IMR-90 (cell line): Measurements from ENCODE around the gene TBC1D22A.

Experiments
- BHLHE40 ChIP-seq: fragments of 150-350 bp; IDR thresholded peaks from 2 replicates; pipeline ENCODE4 v1.6.1; 2016; ENCODE audit warnings: mild to moderate bottlenecking, low read depth, low read length
- CEBPB ChIP-seq: IDR thresholded peaks from 2 replicates; pipeline ENCODE4 v1.6.1; 2012; ENCODE audit warnings: low read depth, low read length, improper control_type of control experiment
- CHD1 ChIP-seq: IDR thresholded peaks from 2 replicates; pipeline ENCODE4 v1.6.1; 2012; ENCODE audit warnings: low read depth, low read length, improper control_type of control experiment
- CTCF ChIP-seq: conservative IDR thresholded peaks from 2 replicates; pipeline ENCODE4 v1.5.1; 2012; ENCODE audit warnings: mild to moderate bottlenecking, low read depth, low read length, improper control_type of control experiment
- FOS ChIP-seq: fragments of 150-350 bp; IDR thresholded peaks from 2 replicates; pipeline ENCODE4 v1.6.1; 2016; ENCODE audit warnings: low read depth, low read length
- MAFK ChIP-seq: IDR thresholded peaks from 2 replicates; pipeline ENCODE4 v1.6.1; 2012; ENCODE audit warnings: low read depth, low read length, improper control_type of control experiment
- MXI1 ChIP-seq: IDR thresholded peaks from 2 replicates; pipeline ENCODE4 v1.6.1; 2012; ENCODE audit warnings: low read depth, mild to moderate bottlenecking, low read length, moderate library complexity, borderline replicate concordance
- POLR2A ChIP-seq: IDR thresholded peaks from 2 replicates; pipeline ENCODE4 v1.6.1; 2012; ENCODE audit warnings: mild to moderate bottlenecking, low read depth, low read length
- RAD21 ChIP-seq: IDR thresholded peaks from 2 replicates; pipeline ENCODE4 v1.6.1; 2012; ENCODE audit warnings: low read length, improper control_type of control experiment
- RCOR1 ChIP-seq: IDR thresholded peaks from 2 replicates; pipeline ENCODE4 v1.6.1; 2012; ENCODE audit warnings: mild to moderate bottlenecking, low read length, improper control_type of control experiment; ENCODE audit not compliant: insufficient replicate concordance
- RFX5 ChIP-seq: IDR thresholded peaks from 2 replicates; pipeline ENCODE4 v1.8.0; 2012; ENCODE audit warnings: low read depth, mild to moderate bottlenecking, low read length, moderate library complexity
- SMC3 ChIP-seq: fragments of 150-350 bp; IDR thresholded peaks from 2 replicates; pipeline ENCODE4 v1.6.1; 2016; ENCODE audit warnings: low read depth, mild to moderate bottlenecking, antibody characterized with exemption, low read length, moderate library complexity
- USF2 ChIP-seq: fragments of 150-350 bp; IDR thresholded peaks from 2 replicates; pipeline ENCODE4 v1.6.1; 2017; ENCODE audit warnings: mild to moderate bottlenecking, antibody characterized with exemption, low read length, low read depth
- TF ChIP-seq, protein P1 (sequence below): fragments of 150-350 bp; IDR thresholded peaks from 2 replicates; pipeline ENCODE4 v1.6.1; 2016; ENCODE audit warnings: low read depth, mild to moderate bottlenecking, low read length, moderate library complexity, borderline replicate concordance

DNA sequence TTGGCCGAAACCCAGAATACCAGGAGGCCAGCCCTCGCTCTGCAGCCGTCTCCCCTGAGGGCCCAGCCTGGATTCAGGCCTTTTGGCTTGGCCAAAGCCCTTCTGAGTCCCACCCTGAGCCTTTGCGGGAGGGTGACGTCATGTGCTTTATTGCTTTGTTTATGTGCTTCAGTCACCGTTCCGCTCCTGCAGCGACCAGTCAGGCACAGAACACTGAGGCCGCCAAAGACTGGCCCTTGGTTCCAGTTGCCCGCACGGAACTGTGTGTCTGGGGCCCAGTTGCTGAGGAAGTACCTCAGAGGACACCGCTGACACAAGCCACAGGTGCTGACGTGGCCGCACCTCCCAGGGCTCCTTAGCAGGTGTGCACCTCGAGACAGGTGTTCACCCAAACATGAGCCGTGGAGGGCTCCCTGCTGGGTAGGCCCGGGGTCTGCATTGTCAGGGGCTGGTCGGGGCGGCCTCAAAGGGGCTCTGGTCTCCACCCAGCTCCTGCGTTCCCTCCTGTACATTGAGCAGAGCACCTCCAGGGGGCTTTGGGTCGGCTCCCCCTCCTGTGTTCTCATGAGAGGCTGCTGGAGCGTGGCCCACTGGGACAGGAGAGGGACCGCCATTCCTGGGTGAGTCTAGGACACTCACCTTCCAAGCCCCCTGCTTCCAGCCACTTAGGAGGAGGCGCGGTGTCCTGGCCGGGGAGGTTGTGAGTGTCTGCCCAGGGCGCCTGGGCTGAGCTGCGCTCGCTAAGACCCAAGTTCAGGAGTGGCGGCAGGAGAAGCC, 376.8 kb downstream of the TBC1D22A start:
- no peak for TF ChIP-seq CTCF
- TF ChIP-seq RAD21 = no peak
- no peak for TF ChIP-seq USF2
- no peak for TF ChIP-seq POLR2A
- no peak for TF ChIP-seq CHD1
- no peak for TF ChIP-seq RFX5
- no peak for TF ChIP-seq MAFK
- TF ChIP-seq CEBPB = no peak
- TF ChIP-seq SMC3 = no peak
- no peak for TF ChIP-seq FOS
- TF ChIP-seq, protein P1, sequence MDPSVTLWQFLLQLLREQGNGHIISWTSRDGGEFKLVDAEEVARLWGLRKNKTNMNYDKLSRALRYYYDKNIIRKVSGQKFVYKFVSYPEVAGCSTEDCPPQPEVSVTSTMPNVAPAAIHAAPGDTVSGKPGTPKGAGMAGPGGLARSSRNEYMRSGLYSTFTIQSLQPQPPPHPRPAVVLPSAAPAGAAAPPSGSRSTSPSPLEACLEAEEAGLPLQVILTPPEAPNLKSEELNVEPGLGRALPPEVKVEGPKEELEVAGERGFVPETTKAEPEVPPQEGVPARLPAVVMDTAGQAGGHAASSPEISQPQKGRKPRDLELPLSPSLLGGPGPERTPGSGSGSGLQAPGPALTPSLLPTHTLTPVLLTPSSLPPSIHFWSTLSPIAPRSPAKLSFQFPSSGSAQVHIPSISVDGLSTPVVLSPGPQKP = no peak
- no peak for TF ChIP-seq MXI1
- no peak for TF ChIP-seq BHLHE40
- TF ChIP-seq RCOR1 = no peak
